DMS153 treated with DMSO at 0.1 percent for 48 hours (cell line): Measurements from ENCODE around the gene NPY2R.

Experiments
- DNase-seq: peaks from one replicate; lab custom pipeline; 2025; ENCODE audit not compliant: unreplicated experiment; lab: John Stamatoyannopoulos, UW

The NPY2R gene

DNA sequence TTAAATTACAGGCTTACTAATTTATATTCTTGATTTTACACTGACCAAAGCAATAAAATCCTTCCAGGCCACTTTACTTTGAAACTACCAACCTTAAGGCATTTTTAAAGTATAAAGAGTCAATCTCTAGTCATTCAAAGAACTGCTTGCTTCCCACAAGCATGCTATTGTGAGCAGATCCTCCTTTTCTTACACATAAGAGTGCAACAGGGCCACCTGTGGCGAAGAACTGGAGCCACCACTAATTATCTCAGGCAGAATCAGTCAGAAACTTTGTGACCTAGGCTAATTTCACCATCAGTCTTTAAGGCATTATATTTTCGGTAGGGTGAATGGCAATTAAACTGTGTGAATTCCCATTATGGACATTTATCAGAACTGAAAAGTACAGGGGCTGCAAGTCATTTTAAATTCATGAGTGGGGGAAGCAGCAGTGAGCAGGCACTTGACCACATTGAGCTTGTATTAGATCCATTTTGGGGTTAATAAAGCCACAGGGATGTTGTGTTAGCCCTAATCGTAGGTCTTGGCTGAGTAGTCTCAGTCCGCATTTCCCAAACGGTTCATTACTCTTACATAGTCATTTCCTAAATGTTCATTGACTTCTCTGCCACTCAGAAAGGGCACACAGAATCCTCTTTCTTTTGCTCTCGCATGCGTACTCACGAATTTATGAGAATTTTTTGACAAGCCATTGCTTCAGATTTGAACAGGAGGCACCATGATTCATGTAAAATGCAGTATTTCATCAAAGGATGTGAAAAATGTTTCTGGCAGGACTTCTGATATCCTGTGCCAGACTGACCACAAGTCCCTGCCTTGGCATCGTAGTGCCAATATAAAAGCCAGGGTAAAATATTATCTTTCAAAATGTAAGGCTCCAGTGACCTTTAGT lies 39.8 kb downstream of the NPY2R start:
- no peak for DNase-seq

DNA sequence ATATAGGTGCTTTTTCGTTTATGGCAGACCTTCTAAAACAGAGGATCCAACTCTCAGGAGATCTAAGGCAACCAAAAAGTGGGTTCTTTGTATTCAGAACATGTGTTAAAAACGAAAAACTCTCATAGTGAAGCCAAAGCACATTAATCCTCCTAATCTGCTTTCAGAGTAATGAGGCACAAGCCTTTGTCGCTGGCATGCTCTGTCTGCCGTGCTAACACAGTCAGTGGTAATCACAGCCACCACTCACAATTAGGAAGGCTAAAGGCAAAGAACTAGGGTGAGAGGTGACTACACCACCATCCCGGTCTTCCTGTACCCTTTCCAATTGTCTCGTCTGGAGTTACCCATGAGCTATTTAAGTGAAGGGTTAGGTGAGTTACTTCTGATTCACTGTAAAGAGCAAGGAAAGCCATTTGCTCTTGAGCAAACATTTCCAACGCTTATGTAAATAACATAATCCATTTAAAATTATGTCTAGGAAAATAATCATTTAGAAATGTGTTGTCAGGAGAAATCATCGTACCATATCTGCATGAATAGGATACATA lies 40.7 kb downstream of the NPY2R start:
- no peak for DNase-seq

DNA sequence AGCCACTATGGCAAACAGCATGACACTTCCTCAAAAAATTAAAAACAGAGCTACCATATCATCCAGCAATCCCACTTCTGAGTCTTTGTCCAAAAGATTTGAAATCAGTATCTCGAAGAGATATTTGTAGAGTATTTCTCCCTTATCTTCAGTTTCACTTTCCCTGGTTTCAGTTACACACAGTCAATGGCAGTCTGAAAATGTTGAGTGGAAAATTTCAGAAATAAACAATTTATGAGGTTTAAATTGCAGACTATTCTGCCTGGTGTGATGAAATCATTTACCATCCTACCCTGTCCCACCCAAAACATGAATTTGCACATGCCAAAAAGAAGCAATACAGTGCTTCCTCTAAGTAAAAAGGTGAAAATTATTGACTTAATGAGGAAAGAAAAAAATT lies 43.9 kb downstream of the NPY2R start:
- DNase-seq = no peak

DNA sequence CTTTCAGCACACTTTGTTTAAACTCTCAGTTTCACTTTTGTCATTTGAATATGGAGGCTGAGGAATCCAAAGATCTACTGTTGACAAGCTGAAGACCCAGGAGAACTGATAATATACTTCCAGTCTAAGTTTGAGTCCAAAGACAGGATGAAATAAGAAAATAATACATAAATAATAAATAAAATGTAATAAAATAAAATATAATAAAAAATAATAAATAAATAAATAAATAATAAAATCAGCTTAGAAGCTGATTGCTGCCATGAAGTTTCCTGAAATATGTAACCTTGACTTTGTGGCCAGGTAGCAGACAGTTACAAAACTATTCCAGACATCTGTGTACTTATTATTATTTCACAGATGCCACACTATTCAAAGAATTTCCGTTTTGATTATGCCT lies 55.0 kb downstream of the NPY2R start:
- DNase-seq = no peak

GRCh38 chr4:155265113-155265512 lies 56.7 kb downstream of the NPY2R start:
- no peak for DNase-seq
